ELR (cell line): ENCODE measurements around the gene DNAAF1.
A peak's percentile ranks its signal among the peaks of the same experiment; 100 is the strongest.
"Not testable (repeated sequence)": the region's sequence is repeated elsewhere in the genome, so short reads cannot be mapped to it uniquely, and the experiment has no call there.

Experiments
- DNase-seq: peaks from one replicate; pipeline ENCODE4 v3.0.0-alpha.2; 2015; ENCODE audit warnings: low read depth

Gene DNAAF1

GRCh38 chr16:84212154-84212553 is 67.0 kb downstream of the DNAAF1 start:
- DNase-seq, result no peak

DNA sequence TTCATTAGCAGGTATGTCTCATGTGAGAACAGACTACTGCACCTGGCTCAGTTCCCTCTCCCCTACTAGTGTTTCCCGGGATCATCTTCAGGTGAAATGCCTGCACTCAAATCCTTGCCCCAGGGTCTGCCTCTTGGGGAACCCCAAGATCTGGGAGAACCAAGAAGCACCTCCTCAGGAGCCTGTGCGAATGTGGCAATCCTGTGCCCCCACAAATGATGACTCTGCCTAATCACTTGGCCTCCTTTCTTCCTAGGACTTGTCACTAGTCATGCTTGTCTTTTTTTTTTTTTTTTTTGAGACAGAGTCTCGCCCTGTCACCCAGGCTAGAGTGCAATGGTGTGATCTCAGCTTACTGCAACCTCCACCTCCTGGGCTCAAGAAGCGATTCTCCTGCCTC is 67.5 kb downstream of the DNAAF1 start:
- DNase-seq, result no peak

DNA sequence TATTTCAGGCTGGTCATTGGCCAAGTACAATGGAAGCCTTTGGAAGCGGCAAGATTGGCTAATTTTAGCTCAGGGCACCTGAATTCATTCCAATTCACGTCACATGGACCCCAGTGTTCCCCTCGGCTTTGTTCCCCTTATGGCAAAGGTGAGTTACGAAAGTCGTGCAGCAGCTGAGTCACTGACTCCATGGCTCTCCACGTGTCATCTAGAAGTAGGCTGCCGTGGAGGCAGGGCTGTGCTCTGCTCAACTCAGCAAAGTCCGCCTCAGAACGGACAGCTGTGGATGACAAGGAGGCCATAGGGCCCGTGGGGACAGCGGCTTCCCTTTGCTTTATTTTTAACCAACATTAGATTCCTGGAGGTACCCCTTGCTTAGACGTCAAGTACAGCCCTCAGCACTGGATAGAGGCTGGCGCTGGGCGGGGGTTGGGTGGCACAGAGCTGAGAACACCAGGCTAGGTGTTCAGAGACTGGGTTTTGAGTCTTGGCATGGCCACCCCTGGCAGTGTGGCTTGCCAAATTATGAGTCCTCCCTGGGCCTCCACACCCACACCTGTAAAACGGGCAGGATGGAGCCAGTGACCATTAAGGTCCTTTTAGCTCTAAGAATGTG is 69.5 kb downstream of the DNAAF1 start:
- DNase-seq, result no peak

DNA sequence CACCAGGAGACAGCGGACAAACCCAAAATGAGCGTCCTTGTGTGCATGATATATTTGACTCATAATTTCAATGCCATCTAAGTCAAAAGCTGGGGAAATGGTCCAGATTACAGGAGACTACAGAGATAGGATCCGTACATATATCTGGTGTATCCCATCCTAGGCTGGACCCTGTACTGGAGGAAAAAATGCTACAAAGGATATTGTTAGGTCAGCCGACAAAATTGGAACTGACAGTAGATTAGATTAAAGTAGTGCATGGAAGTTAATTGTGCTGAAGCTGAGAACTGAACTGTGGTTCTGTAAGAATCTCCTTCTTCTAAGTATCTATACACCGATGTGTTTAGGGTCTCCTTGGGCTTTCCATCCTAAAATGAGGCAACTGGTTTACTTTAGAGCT is 70.4 kb downstream of the DNAAF1 start:
- no peak for DNase-seq

- not testable (repeated sequence) for DNase-seq
Measured at GRCh38 chr16:84216144-84216543, 71.0 kb downstream of the DNAAF1 start.

DNA sequence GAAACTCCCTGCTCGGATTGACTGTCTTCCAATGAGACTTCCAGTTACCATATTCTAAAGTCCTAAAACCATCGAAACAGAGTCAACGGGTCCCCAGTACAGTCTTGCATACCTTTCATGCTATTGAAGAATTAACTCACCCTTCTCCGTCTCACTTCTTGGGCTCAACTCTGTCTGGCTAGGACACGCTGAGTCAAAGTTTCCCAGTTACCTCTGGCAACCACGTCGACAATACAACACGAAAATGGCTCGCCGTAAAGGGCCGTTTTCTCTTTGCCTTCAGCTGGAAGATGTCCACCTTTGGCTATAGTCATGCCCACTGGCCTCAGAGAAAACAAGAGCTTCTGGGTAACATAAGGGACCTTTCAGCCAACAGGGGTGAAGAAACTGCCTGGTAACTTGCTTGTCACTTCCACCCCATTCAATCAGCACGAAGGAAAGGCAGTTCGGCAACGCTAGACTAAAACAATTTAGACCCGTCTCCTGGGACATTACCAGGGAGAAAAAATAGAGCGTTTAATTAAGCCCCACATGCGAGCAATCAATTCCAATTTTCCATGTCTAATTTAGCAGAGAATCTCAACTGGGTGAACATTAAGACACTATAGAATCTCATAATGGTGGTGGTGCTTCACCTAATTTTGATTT is 73.2 kb downstream of the DNAAF1 start:
- DNase-seq, result no peak

GRCh38 chr16:84218956-84219355 is 73.8 kb downstream of the DNAAF1 start:
- DNase-seq, result no peak

GRCh38 chr16:84220851-84221250 is 75.7 kb downstream of the DNAAF1 start:
- DNase-seq, result peak; percentile 37

DNA sequence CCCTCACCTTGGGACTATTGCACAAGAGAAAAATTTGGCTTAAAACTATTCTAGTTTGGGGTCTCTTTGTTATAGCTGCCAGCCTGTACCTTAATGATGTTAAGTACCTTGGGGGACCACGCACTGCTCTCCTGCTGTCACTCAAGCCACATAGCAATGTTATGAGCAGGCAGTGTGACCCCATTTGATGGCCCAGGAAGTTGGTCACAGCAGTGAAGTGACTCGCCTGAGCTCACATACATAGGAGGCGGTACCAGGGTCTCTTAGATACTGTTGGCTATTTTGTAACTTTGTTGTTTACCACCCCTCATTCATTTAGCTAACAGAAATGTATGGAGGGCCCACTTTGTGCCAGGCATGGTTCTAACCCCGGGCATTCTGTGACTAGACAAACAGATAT is 78.3 kb downstream of the DNAAF1 start:
- peak; percentile 39 for DNase-seq

- DNase-seq, result no peak
Measured at GRCh38 chr16:84224554-84224953, 79.4 kb downstream of the DNAAF1 start.

- no peak for DNase-seq
Measured at GRCh38 chr16:84225126-84225525, 80.0 kb downstream of the DNAAF1 start.

DNA sequence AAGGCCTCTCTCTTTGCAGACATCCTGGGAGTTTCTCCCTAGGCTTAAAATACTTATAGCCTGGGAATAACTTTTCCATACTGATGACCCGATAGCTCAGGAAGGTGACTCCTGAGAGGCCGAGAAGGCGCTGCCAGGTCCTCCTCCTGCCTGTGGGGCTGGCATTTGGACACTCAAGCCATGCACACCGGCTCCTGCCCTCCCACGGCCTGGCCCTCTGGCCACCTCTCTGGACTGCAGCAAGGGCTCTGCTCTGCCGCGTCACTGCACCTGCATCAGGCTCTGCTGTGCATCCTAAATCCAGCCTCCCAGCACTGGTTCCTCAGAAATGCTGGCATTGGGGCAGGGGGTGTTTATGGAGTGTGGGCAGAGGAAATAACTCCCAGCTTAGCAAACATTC is 80.5 kb downstream of the DNAAF1 start:
- DNase-seq, result no peak

- DNase-seq, result peak; percentile 72
Measured at GRCh38 chr16:84226026-84226425, 80.9 kb downstream of the DNAAF1 start.
